SK-N-SH (cell line): ENCODE results near the gene CSPG5. TPM values are rescaled to one million over a fixed set of nuclear protein-coding genes. Genes with fewer than 3 reads are reported as not detected.

Experiments used
- CTCF ChIA-PET: fragments of 300-600, 350-600 bp; formaldehyde crosslinking; extraction: SDS; loops from one replicate; lab custom pipeline; 2021; lab: Yijun Ruan, JAX
- POLR2A ChIA-PET: fragments of 350-600 bp; sonication (Branson Sonifier 250); formaldehyde crosslinking; extraction: SDS; loops from one replicate; lab custom pipeline; 2020; ENCODE audit warnings: antibody characterized with exemption, inconsistent platforms; lab: Yijun Ruan, JAX
- DNase-seq: peaks from one replicate; pipeline ENCODE4 v3.0.0; 2012
- H2AFZ ChIP-seq: fragments of 200-600 bp; sonication (generic); 2 replicates; pipeline ENCODE4 v1.8.1; 2016; ENCODE audit warnings: antibody characterized with exemption, mild to moderate bottlenecking, low read depth
- H3F3A ChIP-seq: fragments of 200-600 bp; sonication (generic); replicated peaks from 2 replicates; pipeline ENCODE3; 2016; ENCODE audit warnings: antibody characterized with exemption, mild to moderate bottlenecking; ENCODE audit not compliant: insufficient read depth
- H3K27ac ChIP-seq, 2 experiments: fragments of 200-500 bp in 1 of 2; fragments of 200-600 bp in 1 of 2; sonication (Bioruptor generic) in 1 of 2; sonication (generic), shearing (Covaris generic) in 1 of 2; 2 replicates each; pipeline versions ENCODE4 v1.5.1 to v1.6.1; 2014 to 2016; ENCODE audit warnings: low read depth in 2 of 2, inconsistent platforms in 1 of 2, low read length in 1 of 2, mild to moderate bottlenecking in 1 of 2, mixed read lengths in 1 of 2
- H3K27me3 ChIP-seq: fragments of 200-600 bp; sonication (generic), shearing (Covaris generic); 2 replicates; pipeline ENCODE4 v1.6.1; 2016; ENCODE audit warnings: mixed run types; ENCODE audit not compliant: insufficient read depth
- H3K36me3 ChIP-seq, 2 experiments: fragments of 200-500 bp in 1 of 2; fragments of 200-600 bp in 1 of 2; sonication (Bioruptor generic) in 1 of 2; sonication (generic) in 1 of 2; replicated peaks in 1 of 2; 2 replicates each; pipeline versions ENCODE3 to v1.5.1; 2014 to 2016; ENCODE audit warnings: low read length in 1 of 2, mild to moderate bottlenecking in 1 of 2; ENCODE audit not compliant: insufficient read depth in 2 of 2, control insufficient read depth in 1 of 2
- H3K4me1 ChIP-seq, 2 experiments: fragments of 200-500 bp in 1 of 2; fragments of 200-600 bp in 1 of 2; sonication (Bioruptor generic) in 1 of 2; sonication (generic), shearing (Covaris generic) in 1 of 2; 2 replicates each; pipeline versions ENCODE4 v1.5.1 to v1.6.1; 2014 to 2016; ENCODE audit warnings: low read depth in 1 of 2, low read length in 1 of 2, mixed run types in 1 of 2; ENCODE audit not compliant: insufficient read depth in 2 of 2, control insufficient read depth in 1 of 2
- H3K4me2 ChIP-seq: fragments of 200-600 bp; sonication (generic), shearing (Covaris generic); 2 replicates; pipeline ENCODE4 v1.6.1; 2017; ENCODE audit warnings: mixed run types
- H3K4me3 ChIP-seq, 2 experiments: fragments of 200-500 bp in 1 of 2; fragments of 200-600 bp in 1 of 2; sonication (Bioruptor generic) in 1 of 2; sonication (generic), shearing (Covaris generic) in 1 of 2; 2 replicates each; pipeline versions ENCODE4 v1.5.1 to v1.8.1; 2014 to 2016; ENCODE audit warnings: low read depth in 2 of 2, inconsistent platforms in 1 of 2, low read length in 1 of 2, mild to moderate bottlenecking in 1 of 2, mixed read lengths in 1 of 2, moderate library complexity in 1 of 2
- H3K79me2 ChIP-seq: fragments of 200-600 bp; sonication (generic); 2 replicates; pipeline ENCODE4 v1.8.1; 2017; ENCODE audit warnings: mild to moderate bottlenecking; ENCODE audit not compliant: insufficient read depth
- H3K9ac ChIP-seq: fragments of 200-600 bp; sonication (generic); 2 replicates; pipeline ENCODE4 v1.6.1; 2017; ENCODE audit warnings: mixed run types
- H3K9me2 ChIP-seq: fragments of 200-600 bp; sonication (generic); 2 replicates; pipeline ENCODE4 v1.6.1; 2017; ENCODE audit warnings: mixed run types
- H3K9me3 ChIP-seq: fragments of 200-600 bp; sonication (generic); 2 replicates; pipeline ENCODE4 v1.6.1; 2017; ENCODE audit warnings: mixed run types, mild to moderate bottlenecking, moderate library complexity
- H4K20me1 ChIP-seq: fragments of 200-600 bp; sonication (generic); 2 replicates; pipeline ENCODE4 v1.6.1; 2017; ENCODE audit warnings: mild to moderate bottlenecking, mixed run types; ENCODE audit not compliant: insufficient read depth
- EP300 ChIP-seq, 2 experiments: IDR thresholded peaks; 2 replicates each; pipeline versions ENCODE4 v1.4.0 to v1.6.1; 2012; ENCODE audit warnings: borderline replicate concordance in 1 of 2, low read depth in 1 of 2, low read length in 1 of 2
- FOSL2 ChIP-seq: IDR thresholded peaks from 2 replicates; pipeline ENCODE4 v1.4.0; 2012; ENCODE audit warnings: low read depth, mild to moderate bottlenecking, moderate library complexity, borderline replicate concordance
- JUND ChIP-seq: IDR thresholded peaks from 2 replicates; pipeline ENCODE4 v1.4.0; 2012
- MXI1 ChIP-seq: IDR thresholded peaks from 2 replicates; pipeline ENCODE4 v1.6.1; 2012; ENCODE audit warnings: mild to moderate bottlenecking, low read depth, low read length, improper control_type of control experiment
- RAD21 ChIP-seq: IDR thresholded peaks from 2 replicates; pipeline ENCODE4 v1.6.1; 2012; ENCODE audit warnings: mild to moderate bottlenecking, low read length
- SMC3 ChIP-seq: IDR thresholded peaks from 2 replicates; pipeline ENCODE4 v1.6.1; 2012; ENCODE audit warnings: low read depth, low read length, improper control_type of control experiment
- TAF1 ChIP-seq: IDR thresholded peaks from 2 replicates; pipeline ENCODE4 v1.6.1; 2012; ENCODE audit warnings: low read depth, mild to moderate bottlenecking, low read length, moderate library complexity, borderline replicate concordance
- WGBS: methylation state at CpG from one replicate; pipeline ENCODE4 v1.1.6; 2017; ENCODE audit warnings: low lambda C conversion rate; 5-methylcytosine and 5-hydroxymethylcytosine counted together
- polyA plus RNA-seq, 3 experiments: library from polyadenylated mRNA; depleted of rRNA; stranded (reverse); fragments of >200 nt; gene quantifications; 2 replicates each; pipeline ENCODE4 v1.2.3, GENCODE V29; 2012
- small RNA-seq, 7 experiments: library from RNA; depleted of rRNA; stranded (forward); fragments of <200 nt; gene quantifications; one replicate each; pipeline ENCODE3, GENCODE V24; 2012
- TF ChIP-seq, protein P1 (sequence below): IDR thresholded peaks from 2 replicates; pipeline ENCODE4 v1.4.0; 2012; ENCODE audit warnings: low read depth, borderline replicate concordance

CSPG5 gene
- polyA plus RNA-seq, 1 of the 3 experiments (the other 2 are of a cell fraction), result 0.58 TPM

DNA sequence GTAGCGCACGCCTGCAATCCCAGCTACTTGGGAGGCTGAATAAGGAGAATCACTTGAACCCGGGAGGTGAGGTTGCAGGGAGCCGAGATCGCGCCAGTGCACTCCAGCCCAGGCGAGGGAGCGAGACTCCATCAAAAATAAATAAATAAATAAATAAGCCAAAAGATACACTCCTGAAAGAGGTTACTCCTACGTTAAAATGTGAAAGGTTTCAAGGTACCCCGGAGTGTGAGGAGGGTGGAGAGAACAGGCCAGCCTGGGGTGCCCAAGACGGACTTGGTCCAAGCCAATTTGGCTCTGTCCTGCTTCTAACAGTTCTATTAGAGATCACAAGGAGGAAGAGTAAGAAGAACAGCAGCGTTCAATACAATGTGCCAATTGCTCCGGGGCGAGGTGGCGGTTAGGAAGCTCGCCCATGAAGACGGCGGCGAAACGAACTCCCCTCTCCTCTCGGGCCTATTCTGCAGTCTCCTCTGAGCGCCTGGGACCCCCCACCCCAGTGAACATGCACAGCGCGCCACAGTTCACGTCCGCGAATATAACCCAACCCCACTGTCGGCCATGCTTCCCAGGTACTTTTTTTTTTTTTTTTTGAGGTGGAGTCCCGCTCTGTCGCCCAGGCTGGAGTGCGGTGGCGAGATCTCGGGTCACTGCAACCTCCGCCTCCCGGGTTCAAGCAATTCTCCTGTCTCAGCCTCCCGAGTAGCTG is 66.1 kb downstream of the CSPG5 start:
- TF ChIP-seq EP300 (IDR thresholded peaks at IDR 0.05; ENCODE audit: borderline replicate concordance in 1 of 2, low read depth in 1 of 2, low read length in 1 of 2), result no peak
- TF ChIP-seq FOSL2, result no peak
- TF ChIP-seq SMC3, result no peak
- no peak for TF ChIP-seq JUND
- TF ChIP-seq, protein P1, sequence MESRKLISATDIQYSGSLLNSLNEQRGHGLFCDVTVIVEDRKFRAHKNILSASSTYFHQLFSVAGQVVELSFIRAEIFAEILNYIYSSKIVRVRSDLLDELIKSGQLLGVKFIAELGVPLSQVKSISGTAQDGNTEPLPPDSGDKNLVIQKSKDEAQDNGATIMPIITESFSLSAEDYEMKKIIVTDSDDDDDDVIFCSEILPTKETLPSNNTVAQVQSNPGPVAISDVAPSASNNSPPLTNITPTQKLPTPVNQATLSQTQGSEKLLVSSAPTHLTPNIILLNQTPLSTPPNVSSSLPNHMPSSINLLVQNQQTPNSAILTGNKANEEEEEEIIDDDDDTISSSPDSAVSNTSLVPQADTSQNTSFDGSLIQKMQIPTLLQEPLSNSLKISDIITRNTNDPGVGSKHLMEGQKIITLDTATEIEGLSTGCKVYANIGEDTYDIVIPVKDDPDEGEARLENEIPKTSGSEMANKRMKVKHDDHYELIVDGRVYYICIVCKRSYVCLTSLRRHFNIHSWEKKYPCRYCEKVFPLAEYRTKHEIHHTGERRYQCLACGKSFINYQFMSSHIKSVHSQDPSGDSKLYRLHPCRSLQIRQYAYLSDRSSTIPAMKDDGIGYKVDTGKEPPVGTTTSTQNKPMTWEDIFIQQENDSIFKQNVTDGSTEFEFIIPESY, result no peak
- 0 out of 2 replicates have a peak, but pooled peaks have one; percentile 3 for TF ChIP-seq TAF1
- TF ChIP-seq MXI1, result peak; percentile 62; the same call in 1 of the 2 replicates
- no peak for TF ChIP-seq RAD21
- TF ChIP-seq, all 33 proteins: peak for 2
- Histone ChIP-seq H3K9ac (peak overlapping the region; percentile 83), H3K79me2 (peaks cover 39% of the 10 kb centered on the region), H4K20me1 (no peaks in the 10 kb centered on the region), H3K27me3 (no peaks in the 10 kb centered on the region), H3K36me3 (peaks cover 16 to 17% of the 10 kb centered on the region in 2 experiments), H3K4me3 (peak overlapping the region; percentile 55 to 82), H3K4me2 (peak overlapping the region; percentile 89), H3K9me3 (no peaks in the 10 kb centered on the region), H2AFZ (peak overlapping the region; percentile 83), H3K9me2 (no peaks in the 10 kb centered on the region), H3F3A (no peaks in the 10 kb centered on the region), H3K4me1 (peaks cover 0 to 6% of the 10 kb centered on the region in 2 experiments; a peak in 1 of 4 replicates), H3K27ac (peak overlapping the region; percentile 95 to 99)
- ChIA-PET POLR2A (interaction anchor here (0.6 to 2.0 kb wide), 2 partner anchors 10 to 1225 kb away, joined by 3 to 8 read pairs; no protein-coding TSS in a partner anchor), CTCF (interaction anchor here (0.6 to 2.6 kb wide), 8 partner anchors 10 to 292 kb away, joined by 3 to 14 read pairs (median 5); no protein-coding TSS in a partner anchor)
- WGBS, result 8% methylated on average over 35 of the region's 36 CpGs
- peak; percentile 55 for DNase-seq

Small RNA genes lying within 50 kb of the gene (small RNA-seq; reads per million reads assigned to genes)
- gene RN7SL870P, result 0 reads per million in 7 experiments

Other genes with a start within 250 kb of the CSPG5 start
- gene PTPN23, start 197.8 kb downstream of the CSPG5 start, polyA plus RNA-seq (2012; rRNA removed), result 4.4 and 10.9 TPM in 2 replicates
- 22.2 and 28.0 TPM in 2 replicates for gene SCAP, start 102.9 kb downstream of the CSPG5 start, polyA plus RNA-seq (2012; rRNA removed)
- 79.8 and 88.3 TPM in 2 replicates for gene ELP6, start 65.2 kb downstream of the CSPG5 start, polyA plus RNA-seq (2012; rRNA removed)
- gene SMARCC1, start 203.0 kb upstream of the CSPG5 start, polyA plus RNA-seq (2012; rRNA removed), result 16.2 and 16.5 TPM in 2 replicates
- gene DHX30, start 224.3 kb upstream of the CSPG5 start, polyA plus RNA-seq (2012; rRNA removed), result 86.3 and 90.4 TPM in 2 replicates